ENCODE measurements around the gene CAPN8.

CAPN8 gene

DNA sequence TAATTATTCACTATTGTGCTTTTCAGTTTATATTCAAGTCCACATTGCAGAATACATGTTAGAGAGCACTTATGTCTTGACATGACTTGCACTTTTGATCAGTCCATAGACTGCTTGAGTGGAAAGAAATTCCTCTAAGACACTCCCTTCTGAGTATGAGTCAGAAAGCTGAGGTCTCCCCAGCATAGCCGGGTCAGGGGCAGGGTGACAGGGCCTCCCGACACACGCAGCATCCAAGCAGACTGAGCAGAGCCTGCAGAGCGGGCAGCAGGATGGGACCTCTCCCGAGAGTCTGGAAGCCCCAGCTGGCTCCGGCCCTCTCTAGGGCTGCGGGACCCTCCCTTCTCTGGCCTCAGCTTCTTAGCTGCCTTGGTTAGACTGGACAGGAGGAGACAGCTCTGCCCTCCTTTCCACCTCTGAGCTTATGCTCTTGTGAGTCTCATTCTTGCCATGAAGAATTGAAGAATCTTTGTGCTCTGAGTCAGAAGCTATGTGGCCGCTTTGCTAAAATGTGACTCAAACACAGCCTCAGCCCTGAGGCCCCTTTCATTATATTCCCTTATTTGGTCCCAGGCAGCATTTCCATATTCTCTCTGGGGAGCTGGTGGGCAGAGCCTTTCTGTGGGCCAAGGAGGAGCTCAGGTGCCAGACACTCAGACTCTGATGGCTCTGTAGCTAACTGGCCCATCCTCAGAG is 35.6 kb upstream of the CAPN8 start:
- DNase-seq = no peak

DNA sequence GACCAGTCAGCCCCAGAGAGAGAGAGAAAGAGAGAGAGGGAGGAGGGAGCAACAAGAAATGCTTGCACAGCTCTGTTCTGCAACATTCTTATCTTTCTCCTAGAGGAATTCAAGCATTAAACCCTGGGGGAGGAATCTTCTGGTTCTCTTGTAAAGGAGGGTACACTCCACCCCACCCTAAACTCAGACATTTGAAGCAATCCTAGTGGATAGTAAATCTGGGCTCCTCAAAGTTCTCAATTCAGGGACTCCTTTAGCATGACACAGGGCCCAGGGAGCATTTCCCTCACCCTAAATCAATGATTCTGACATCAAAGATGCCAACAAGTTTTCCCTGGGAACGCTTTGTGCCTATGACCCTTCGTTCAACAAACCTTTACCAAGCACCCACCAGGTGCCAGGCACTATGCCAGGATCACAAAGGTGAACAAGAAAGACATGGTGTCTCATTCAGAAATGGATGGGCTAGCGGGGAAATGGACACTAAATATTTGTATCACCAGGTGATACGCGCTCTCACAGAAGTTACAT is 35.0 kb upstream of the CAPN8 start:
- DNase-seq = no peak

DNA sequence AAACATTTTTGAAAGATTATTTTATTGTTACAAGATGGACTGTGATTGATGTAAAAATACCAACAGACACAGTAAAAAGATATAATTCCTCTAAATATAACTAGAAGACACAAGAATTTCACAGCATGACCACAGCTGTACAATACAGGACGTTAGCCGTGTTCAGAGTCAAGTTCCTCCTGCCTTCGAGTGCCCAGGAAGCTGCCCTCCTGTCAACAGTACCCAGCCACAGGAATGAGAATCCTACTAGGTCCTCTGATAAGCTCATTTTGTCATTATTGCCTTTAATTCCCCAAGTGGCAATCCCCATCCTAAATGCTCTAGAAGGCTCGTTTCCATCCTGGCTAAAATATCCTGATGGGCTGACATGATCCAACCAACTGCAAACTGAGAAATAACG is 30.4 kb upstream of the CAPN8 start:
- DNase-seq = no peak

DNA sequence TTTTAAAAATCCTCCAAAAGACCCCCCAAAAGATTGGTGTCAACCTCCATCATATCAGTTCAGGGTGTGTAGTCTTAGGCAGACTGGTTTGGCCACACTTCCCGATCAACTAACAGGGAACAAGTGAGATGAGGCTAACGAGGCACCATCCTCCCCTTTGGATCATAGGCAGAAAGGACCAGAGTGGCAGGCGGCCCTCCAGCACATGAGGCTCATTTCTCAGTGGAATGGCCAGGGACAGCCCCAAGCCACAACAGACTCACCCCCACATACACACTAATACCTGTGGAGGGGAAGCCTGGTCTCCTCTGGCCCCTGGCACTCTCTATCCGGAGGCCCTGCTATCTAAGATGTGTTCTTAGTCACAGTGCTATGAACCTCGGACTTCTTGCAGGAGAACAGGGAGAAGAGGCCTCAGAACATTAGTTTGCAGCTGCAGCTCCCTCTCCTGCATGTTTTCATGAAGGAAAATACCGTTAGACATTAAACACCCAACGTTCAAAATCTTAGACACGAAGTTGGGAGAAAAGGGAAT is 29.6 kb upstream of the CAPN8 start:
- DNase-seq = no peak

DNA sequence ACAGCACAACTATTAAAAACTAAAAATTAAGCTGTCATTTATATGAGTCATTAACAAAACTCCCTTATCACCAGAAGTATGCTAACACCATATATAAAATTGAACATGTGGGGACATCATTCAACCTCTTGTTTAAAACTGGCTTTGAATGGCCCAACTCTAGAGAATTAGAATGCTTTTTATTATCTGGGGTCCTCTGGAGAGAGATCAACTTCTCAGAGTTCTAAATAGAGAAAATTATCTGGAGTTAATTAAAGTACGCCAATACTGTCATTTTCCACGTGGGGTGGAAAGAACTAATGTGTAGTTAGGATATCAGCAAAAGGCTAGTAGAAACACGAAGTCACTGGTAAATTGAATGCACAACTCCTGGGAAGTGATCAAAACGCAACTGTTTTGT is 25.6 kb upstream of the CAPN8 start:
- no peak for DNase-seq

DNA sequence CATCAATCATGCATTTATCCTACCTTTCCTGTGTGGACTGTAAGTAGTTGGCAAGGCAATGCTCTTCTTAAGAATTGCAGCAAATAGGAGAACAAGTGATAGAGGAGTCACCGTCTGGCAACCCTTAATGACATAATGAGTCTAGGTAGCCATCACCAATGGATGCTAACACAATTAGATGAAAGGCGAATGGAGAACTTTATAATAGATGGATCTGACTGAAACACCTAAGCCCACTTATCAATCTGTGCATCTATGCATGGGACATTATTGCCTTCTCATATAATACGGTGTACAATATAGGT is 18.9 kb upstream of the CAPN8 start:
- DNase-seq = no peak

DNA sequence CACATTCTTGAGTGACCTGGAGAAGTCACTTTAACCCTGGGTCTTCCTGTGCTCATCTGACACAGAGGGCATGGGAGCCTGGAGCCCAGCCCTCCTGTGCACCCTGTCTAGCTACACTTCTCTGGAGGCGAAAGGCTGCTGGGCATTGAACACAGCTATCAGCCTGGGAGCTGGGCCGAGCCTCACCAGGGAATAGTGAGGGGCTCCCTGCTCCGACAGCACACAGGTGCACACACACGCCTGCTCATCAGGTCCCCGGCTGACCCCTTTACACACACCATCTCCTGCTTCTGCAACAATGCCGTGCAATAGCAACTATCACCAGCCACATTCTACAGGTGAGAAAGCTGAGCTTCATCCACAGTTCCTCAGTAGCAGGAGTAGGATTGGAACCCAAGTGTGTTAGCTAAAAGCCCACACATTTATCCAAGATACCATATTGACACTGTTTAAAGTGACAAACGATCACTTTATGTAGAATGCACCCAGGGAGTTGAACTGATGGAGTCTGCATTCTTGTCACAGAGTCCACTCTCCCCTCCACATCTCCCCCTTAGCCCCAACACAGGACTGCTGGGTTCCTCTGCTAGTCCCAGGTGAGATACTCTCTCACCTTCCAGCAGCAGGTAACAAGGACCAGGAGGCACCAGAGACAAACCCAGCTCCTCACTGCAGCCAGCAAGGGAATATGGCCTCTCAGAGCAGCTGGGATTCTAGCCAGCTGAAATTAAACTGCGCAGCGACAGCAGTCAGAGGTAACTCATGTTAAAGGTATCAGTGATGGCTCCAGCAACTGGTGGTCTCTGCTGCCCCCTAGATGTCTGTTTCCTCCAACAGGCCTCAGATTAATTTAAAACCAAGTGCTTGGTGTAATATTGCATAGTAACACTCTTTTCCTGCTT is 18.3 kb upstream of the CAPN8 start:
- DNase-seq = peak; percentile 52

DNA sequence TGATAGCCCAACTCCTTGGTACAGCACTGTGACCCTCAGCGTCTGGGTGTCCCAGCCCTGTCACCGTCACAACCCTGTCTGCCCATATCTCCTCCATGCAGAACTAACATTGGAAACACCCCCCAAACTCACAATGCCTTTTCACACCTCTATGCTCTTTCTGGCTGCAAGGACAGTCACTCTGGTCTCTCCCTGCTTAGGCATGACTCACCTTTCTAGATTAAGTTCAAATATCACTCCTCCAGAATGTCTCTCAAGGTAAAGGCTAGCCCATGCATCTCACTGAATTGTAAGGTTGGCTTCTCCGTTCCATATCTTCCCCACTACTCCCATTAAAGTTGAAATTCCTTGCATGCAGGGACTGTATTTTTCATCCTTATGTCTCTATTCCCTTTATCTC is 17.0 kb upstream of the CAPN8 start:
- DNase-seq = no peak

DNA sequence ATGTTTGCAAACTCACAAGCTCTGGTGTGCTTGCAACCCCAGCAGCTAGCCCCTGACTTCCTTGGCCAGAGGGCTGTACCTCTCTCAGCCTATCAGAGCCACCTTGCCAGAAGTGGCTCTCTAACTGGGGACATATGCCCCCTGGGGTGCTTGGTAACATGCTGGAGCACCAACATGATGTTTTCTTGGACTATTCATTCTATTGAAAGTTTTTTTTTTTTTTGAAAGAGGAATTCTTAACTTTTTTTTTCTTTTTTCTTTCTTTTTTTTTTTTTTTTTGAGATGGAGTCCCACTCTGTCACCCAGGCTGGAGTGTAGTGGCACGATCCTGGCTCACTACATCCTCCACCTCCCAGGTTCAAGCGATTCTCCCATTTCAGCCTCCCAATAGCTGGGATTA is 14.7 kb upstream of the CAPN8 start:
- DNase-seq = no peak

DNA sequence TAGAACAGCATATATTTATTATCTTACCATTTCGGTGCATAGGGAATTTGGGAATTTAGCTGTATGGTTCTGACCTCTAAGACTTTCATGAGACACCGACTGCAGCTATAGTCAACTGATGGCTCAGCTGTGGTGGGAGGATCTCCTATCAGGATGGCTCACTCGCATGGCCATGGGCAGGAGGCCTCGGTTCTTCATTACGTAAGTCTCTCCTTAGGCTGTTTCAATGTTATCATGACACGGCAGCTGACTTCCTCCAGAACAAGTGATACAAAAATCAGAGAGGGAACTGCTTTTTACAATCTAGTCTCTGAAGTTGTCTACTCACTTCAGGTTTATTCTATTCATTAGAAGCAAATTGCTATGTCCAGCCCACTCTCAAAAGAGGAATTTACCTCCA is 13.3 kb upstream of the CAPN8 start:
- DNase-seq = no peak

DNA sequence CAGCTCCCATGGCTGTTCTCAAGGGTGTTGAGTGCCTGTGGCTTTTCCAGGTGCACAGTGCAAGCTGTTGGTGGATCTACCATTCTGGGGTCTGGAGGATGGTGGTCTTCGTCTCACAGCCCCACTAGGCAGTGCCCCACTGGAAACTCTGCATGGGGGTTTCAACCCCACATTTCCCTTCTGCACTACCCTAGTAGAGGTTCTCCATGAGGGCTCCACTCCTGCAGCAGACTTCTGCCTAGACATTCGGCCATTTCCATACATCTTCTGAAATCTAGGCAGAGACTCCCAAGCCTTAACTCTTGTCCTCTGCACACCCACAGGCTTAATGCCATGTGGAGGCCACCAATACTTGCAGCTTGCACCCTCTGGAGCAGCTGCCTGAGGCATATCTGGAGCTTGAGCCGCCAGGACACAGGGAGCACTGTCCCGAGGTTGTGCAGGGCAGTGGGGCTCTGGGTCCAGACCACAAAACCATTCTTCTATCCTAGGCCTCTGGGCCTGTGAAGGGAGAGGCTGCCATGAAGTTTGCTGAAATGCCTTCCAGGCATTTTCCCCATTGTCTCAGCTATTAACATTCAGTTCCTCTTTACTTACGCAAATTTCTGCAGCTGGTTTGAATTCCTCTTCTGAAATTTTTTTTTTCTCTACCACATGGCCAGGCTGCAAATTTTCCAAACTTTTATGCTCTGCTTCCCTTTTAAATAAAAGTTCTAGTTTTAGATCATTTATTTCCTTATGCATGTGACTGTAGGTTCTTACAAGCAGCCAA is 8.8 kb upstream of the CAPN8 start:
- no peak for DNase-seq

DNA sequence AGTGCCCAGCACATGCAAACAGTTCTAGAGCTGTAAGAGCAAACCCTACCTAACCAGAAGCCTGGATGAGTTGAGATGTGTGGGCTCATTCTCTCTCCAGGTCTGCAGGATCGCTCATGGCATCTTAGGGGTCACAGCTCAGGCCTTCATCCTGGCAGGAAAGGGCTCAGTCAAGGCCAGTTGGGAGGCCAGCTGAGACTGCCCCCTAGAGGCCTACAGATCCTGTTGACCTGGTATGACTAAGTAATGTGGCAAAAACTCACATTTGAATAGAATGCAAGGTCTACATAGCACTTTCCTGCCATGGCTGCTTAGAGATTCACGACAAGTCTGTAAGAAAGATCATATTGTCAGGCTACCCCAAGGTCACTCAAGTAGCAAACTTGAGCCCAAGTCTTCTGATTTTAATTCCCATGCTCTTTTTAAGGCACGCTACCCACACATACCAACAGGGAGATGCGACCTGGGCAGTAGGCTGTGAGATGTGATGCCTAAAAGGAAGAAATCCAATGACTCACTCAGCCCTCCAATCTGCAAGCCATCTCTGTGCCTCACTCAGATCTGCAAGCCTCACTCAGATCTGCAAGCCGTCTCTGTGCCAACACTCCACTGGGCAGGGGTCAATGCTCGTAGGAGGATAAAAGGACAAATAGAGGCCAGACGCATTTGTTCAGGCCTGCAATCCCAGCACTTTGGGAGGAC is 5.1 kb upstream of the CAPN8 start:
- DNase-seq = no peak

DNA sequence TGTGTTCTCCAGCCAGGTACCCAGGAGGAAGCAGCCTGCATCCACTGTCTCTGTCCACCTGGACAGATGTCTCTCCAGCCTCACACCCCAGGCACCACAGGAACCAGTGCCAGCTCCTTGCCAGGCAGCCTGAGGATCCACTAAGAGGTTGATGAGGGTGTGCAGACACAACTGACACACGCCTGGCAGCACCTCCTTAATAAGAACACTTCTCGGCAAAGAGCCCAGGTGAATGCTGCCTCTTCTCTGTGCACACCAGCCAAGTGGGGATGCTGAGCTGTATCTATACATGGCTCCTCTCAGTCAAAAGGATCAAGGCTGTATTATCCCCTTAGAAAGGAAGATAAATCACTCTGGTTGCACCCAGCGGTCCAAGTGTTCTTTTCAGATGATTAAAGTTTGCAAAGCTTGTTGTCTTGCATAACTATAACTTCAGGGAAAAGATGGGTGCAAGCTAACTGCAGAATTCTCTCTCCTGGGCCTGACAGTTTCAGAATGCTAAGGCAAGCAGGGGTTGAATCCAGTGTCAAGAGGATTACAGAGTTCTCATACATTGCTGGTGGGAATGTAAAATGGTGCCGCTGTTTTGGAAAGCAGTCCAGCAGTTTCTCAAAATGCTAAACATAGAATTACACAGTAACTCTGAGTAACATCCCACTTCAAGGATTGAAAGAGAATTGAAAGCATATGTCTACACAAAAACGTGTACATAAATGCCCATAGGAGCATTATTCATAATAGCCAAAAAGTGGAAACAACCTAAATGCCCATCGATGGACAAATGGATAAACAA is 3.7 kb upstream of the CAPN8 start:
- DNase-seq = no peak

DNA sequence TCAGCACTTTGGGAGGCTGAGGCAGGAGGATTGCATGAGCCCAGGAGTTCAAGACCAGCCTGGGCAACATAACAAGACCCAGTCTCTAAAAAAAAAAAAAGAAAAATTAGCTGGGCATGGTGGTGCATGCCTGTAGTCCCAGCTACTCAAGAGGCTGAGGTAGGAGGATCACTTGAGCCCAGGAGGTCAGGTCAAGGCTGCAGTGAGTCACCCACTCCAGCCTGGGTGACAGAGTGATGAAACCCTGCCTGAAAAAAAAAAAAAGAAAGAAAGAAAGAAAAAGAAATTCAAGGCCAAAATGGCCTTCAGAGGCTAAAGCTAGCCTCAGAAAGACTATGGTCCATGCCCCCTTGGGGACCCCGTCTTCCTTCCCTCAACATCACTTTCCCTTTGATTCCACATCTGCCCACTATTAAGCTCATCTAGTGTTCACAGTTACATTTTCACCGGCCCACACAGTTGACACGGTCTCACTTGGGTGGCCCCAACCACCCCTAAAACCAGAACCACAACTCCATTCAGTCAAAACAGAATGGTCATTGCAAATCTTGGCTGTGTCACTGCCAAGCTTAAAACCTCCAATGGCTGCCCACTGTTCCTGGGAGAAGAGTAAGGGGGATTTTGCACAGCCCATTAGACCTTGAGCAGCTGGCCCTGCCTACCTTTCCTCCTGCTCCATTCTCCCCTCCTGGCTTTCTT is 2.1 kb upstream of the CAPN8 start:
- no peak for DNase-seq

DNA sequence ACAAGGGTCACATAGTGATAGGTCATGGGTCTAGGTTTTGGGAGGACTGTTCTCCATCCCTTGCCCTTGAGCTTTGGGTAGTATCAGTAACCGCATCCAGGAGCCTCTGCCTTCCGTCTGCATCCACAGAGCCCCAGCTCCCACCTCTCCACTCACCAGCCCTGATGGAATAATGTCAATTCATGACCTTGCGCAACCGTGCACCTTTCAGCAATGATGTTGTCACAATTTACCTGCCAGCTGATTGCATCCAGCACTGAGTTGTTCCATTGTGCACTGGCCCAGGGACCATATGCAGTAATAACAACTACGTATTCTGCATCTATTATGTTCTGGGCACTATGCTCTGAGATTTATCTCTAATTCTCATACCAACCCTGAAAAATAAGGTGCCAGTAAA is 1.4 kb downstream of the CAPN8 start:
- no peak for DNase-seq

DNA sequence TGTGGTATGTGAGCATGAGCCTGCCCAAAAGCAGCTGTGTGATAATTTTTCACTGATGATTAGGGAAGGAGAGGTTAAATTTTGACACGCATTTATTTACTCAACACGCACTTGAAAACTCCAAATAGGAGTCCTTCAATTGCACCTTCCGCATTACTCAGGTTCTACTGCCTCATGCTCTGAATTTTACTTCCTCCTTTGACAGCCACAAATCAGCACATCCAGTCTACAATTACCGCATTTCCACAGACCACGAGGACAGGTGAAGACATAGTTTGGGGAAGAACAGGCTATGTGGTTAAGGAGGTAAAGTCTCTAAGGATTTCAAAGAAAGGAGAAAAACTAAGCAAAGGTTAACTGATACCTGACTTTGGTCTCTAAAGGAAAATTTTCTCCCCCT is 2.6 kb downstream of the CAPN8 start:
- DNase-seq = no peak

DNA sequence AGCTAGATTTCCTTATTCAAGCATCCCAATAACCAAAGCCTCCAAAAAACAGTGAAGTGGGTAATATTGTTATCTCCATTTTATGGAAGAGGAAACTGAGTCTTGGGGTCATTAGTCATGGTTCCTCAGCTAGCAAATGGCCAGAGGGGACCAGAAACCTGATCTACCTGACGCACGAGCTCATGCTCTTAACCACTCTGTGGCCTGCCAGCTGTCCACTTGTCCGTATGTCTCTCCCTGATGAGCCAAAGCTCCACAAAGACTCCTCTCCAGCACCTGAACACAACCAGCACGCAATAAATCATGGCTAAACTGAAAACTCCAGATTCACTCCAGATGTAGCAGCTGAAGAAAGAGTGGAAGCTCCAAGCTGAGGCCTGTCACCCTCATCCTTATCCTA is 5.8 kb downstream of the CAPN8 start:
- DNase-seq = no peak

DNA sequence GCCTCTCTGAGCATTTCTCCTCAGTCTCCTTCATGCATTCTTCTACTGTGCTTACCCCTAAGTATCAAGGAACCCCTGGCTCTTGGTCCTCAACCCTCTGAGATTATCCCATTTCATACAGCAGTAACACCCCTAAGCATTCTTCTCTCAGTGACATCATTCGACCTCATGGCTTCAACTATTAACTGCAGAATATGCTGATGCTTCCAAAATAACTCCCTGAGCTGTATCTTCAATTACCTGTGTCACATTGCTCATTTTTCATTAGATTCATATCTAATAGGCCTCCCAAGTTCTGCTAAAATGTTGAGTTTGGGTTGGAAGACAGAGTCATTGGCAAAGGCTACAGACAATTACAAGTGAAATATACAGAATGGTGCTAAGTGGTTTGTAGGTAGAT is 7.5 kb downstream of the CAPN8 start:
- DNase-seq = no peak

DNA sequence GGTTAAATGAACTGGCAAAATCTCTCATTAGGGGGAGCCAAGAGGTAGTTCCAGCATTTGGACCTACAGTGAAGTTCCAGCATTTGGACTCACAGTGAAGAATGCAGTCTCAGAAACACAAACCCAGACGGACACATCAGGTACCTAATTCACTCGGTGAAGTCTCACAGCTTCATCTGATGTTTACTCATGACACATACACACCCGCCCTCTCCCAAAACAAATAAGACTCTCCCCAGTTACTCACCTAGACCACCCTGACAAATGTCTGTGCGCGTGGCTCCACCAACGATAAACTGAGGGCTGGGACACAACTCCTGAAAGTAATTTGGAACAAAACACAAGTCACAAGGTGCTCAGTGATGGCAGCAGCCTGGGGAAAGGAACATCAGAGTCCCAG is 11.4 kb downstream of the CAPN8 start:
- DNase-seq = no peak

DNA sequence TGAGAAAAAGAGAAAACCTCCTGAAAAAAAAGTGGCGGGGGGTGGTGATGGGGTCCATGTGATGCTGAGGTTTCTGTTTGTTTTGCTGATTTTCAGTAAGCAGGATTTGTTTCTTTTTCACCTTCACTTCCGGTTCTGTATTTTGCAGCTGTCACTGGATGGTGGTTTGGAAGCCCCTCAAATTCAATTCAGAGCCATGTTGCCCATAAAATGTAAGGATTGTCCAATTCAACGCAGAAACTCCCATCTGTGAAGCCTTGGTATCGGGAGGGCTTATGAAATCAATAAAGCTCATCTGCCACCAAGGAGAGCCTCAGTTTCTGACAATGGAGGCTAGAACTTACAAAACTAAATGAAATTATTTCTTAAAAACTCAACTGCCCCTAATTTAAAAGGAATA is 12.1 kb downstream of the CAPN8 start:
- DNase-seq = no peak

DNA sequence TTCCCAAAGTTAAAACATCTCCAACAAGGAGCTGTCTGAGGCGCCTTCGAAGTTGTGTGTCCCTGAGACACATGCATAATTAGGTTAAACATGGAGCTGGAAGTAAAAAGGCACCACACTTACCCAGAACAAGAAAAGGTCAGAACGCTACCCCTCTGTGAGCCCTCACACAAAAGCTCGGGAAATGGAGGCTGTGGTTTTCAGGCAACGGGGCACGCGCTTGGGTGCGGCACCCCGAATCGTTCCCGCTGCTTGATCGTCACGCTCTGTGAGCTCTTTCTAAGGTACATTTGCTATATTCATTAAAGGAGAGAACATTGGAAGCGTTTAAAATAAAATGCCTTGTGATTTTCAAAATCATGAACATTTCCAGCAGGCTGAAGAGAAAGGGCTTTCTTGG is 12.5 kb downstream of the CAPN8 start:
- no peak for DNase-seq

Data from activated gamma-delta T cell treated with Interleukin-2 at 50 U/mL for 16 hours (primary cell).